BE2C (cell line): ENCODE measurements around the gene PLOD1.
"Not testable (repeated sequence)": the region's sequence is repeated elsewhere in the genome, so short reads cannot be mapped to it uniquely, and the experiment has no call there.

Source experiments
- DNase-seq: peaks from one replicate; pipeline ENCODE4 v3.0.0-alpha.2; 2020
- H3K27me3 ChIP-seq: fragments of 250-450 bp; sonication (Bioruptor Pico); 2 replicates; pipeline ENCODE4 v1.5.1; 2020; ENCODE audit warnings: mild to moderate bottlenecking
- H3K36me3 ChIP-seq: fragments of 250-450 bp; sonication (Bioruptor Pico); 2 replicates; pipeline ENCODE4 v1.5.1; 2020; ENCODE audit warnings: mild to moderate bottlenecking
- H3K4me1 ChIP-seq: fragments of 250-450 bp; sonication (Bioruptor Pico); 2 replicates; pipeline ENCODE4 v1.5.1; 2020
- H3K4me3 ChIP-seq: 2 replicates; pipeline ENCODE4 v1.5.1; 2011; ENCODE audit warnings: low read depth, low read length
- H3K9me3 ChIP-seq: fragments of 250-450 bp; sonication (Bioruptor Pico); 2 replicates; pipeline ENCODE4 v1.5.1; 2020
- CTCF ChIP-seq: IDR thresholded peaks from 2 replicates; pipeline ENCODE4 v1.5.1; 2012; ENCODE audit warnings: mild to moderate bottlenecking, low read depth, low read length

The PLOD1 gene

GRCh38 chr1:11925938-11926292, 8.6 kb upstream of the PLOD1 start:
- no peaks in the 10 kb centered on the region for H3K4me1 ChIP-seq
- no peak for TF ChIP-seq CTCF

GRCh38 chr1:11927866-11928592, 6.5 kb upstream of the PLOD1 start:
- Histone ChIP-seq H3K27me3 (no peaks in the 10 kb centered on the region), H3K4me3 (no peak overlapping the region), H3K4me1 (no peaks in the 10 kb centered on the region), H3K36me3 (peaks cover 3% of the 10 kb centered on the region; the same call in 1 of the 2 replicates), H3K9me3 (no peaks in the 10 kb centered on the region)
- DNase-seq = no peak
- no peak for TF ChIP-seq CTCF

More at GRCh38 chr1:11925938-11926292, 8.6 kb upstream of the PLOD1 start:
- Histone ChIP-seq H3K9me3 (no peaks in the 10 kb centered on the region), H3K4me3 (peak overlapping the region; percentile 62), H3K36me3 (peaks cover 6% of the 10 kb centered on the region), H3K27me3 (no peaks in the 10 kb centered on the region)
- DNase-seq = no peak

- no peaks in the 10 kb centered on the region for H3K9me3 ChIP-seq
- H3K4me3 ChIP-seq = no peak overlapping the region
- peak; percentile 47 for DNase-seq
- H3K27me3 ChIP-seq = no peaks in the 10 kb centered on the region
- no peaks in the 10 kb centered on the region for H3K4me1 ChIP-seq
- TF ChIP-seq CTCF = no peak
- no peaks in the 10 kb centered on the region for H3K36me3 ChIP-seq
Observed at GRCh38 chr1:11929849-11930248, 4.7 kb upstream of the PLOD1 start.

GRCh38 chr1:11930571-11931445, 3.7 kb upstream of the PLOD1 start:
- no peaks in the 10 kb centered on the region for H3K4me1 ChIP-seq
- no peaks in the 10 kb centered on the region for H3K9me3 ChIP-seq
- TF ChIP-seq CTCF = no peak
- no peak overlapping the region for H3K4me3 ChIP-seq
- DNase-seq = no peak
- H3K27me3 ChIP-seq = no peaks in the 10 kb centered on the region
- H3K36me3 ChIP-seq = no peaks in the 10 kb centered on the region

- H3K27me3 ChIP-seq = no peaks in the 10 kb centered on the region
- no peaks in the 10 kb centered on the region for H3K36me3 ChIP-seq
- H3K4me1 ChIP-seq = no peaks in the 10 kb centered on the region
- H3K9me3 ChIP-seq = no peaks in the 10 kb centered on the region
- no peak for DNase-seq
- H3K4me3 ChIP-seq = no peak overlapping the region
- TF ChIP-seq CTCF = no peak
Observed at GRCh38 chr1:11931845-11932244, 2.7 kb upstream of the PLOD1 start.

GRCh38 chr1:11935057-11935412, 518 bp downstream of the PLOD1 start:
- no peaks in the 10 kb centered on the region for H3K36me3 ChIP-seq
- DNase-seq = no peak
- no peaks in the 10 kb centered on the region for H3K27me3 ChIP-seq
- no peak for TF ChIP-seq CTCF
- H3K9me3 ChIP-seq = no peaks in the 10 kb centered on the region
- peak overlapping the region; percentile 69 for H3K4me3 ChIP-seq
- peaks cover 6% of the 10 kb centered on the region; the same call in 1 of the 2 replicates for H3K4me1 ChIP-seq

GRCh38 chr1:11935733-11936132, 1.2 kb downstream of the PLOD1 start:
- H3K4me1 ChIP-seq, DNase-seq: not testable (repeated sequence)

More at GRCh38 chr1:11935733-11936132, 1.2 kb downstream of the PLOD1 start:
- H3K9me3 ChIP-seq, H3K27me3 ChIP-seq, H3K4me3 ChIP-seq, H3K36me3 ChIP-seq: not testable (repeated sequence)
